Astrocyte (in vitro differentiated cells and primary cell): Measurements from ENCODE around the gene MRPL12. TPM values are rescaled to one million over a fixed set of nuclear protein-coding genes. Genes with fewer than 3 reads are reported as not detected.

Experiments used
- DNase-seq: peaks from one replicate; pipeline ENCODE4 v3.0.0-alpha.2; 2010; ENCODE audit warnings: low read depth
- FAIRE-seq: peaks from 2 replicates; lab custom pipeline; 2011; peaks lifted over from hg19 to GRCh38; lab: Jason Lieb, UNC
- H2AFZ ChIP-seq: 2 replicates; pipeline ENCODE4 v1.6.0; 2012; ENCODE audit warnings: low read depth, low read length, inconsistent platforms
- H3K27ac ChIP-seq: 2 replicates; pipeline ENCODE4 v1.5.1; 2011; ENCODE audit warnings: low read depth, low read length, inconsistent platforms
- H3K27me3 ChIP-seq: 2 replicates; pipeline ENCODE4 v1.6.0; 2011; ENCODE audit warnings: low read length, inconsistent platforms; ENCODE audit not compliant: insufficient read depth
- H3K36me3 ChIP-seq: 2 replicates; pipeline ENCODE4 v1.5.1; 2011; ENCODE audit warnings: low read length, inconsistent platforms; ENCODE audit not compliant: insufficient read depth
- H3K4me1 ChIP-seq: 2 replicates; pipeline ENCODE4 v1.5.1; 2011; ENCODE audit warnings: low read length, inconsistent platforms; ENCODE audit not compliant: insufficient read depth
- H3K4me2 ChIP-seq: 2 replicates; pipeline ENCODE4 v1.6.0; 2012; ENCODE audit warnings: low read length, inconsistent platforms
- H3K4me3 ChIP-seq: 2 replicates; pipeline ENCODE4 v1.5.1; 2011; ENCODE audit warnings: low read depth, mild to moderate bottlenecking, low read length, inconsistent platforms; ENCODE audit not compliant: insufficient read depth
- H3K79me2 ChIP-seq: 2 replicates; pipeline ENCODE4 v1.6.0; 2012; ENCODE audit warnings: mild to moderate bottlenecking, low read length, inconsistent platforms; ENCODE audit not compliant: insufficient read depth
- H3K9ac ChIP-seq: 2 replicates; pipeline ENCODE4 v1.6.0; 2012; ENCODE audit warnings: mild to moderate bottlenecking, low read length, inconsistent platforms
- H3K9me3 ChIP-seq: 2 replicates; pipeline ENCODE4 v1.5.1; 2012; ENCODE audit warnings: low read depth, mild to moderate bottlenecking, low read length, inconsistent platforms; ENCODE audit not compliant: insufficient read depth
- H4K20me1 ChIP-seq: 2 replicates; pipeline ENCODE4 v1.6.0; 2012; ENCODE audit warnings: low read length, inconsistent platforms; ENCODE audit not compliant: insufficient read depth
- H3K27ac Mint-ChIP-seq: one replicate; pipeline ENCODE4 v1.8.0; 2021; ENCODE audit warnings: mild to moderate bottlenecking, mixed read lengths; ENCODE audit not compliant: unreplicated experiment
- H3K27me3 Mint-ChIP-seq: one replicate; pipeline ENCODE4 v1.8.0; 2021; ENCODE audit warnings: low read depth, mixed read lengths; ENCODE audit not compliant: unreplicated experiment
- H3K36me3 Mint-ChIP-seq: one replicate; pipeline ENCODE4 v1.8.0; 2021; ENCODE audit warnings: low read depth, mixed read lengths; ENCODE audit not compliant: unreplicated experiment
- H3K4me1 Mint-ChIP-seq: one replicate; pipeline ENCODE4 v1.8.0; 2021; ENCODE audit warnings: low read depth, mixed read lengths; ENCODE audit not compliant: unreplicated experiment
- H3K4me3 Mint-ChIP-seq: one replicate; pipeline ENCODE4 v1.8.0; 2021; ENCODE audit warnings: mild to moderate bottlenecking, moderate library complexity, mixed read lengths; ENCODE audit not compliant: unreplicated experiment
- H3K9me3 Mint-ChIP-seq: one replicate; pipeline ENCODE4 v1.8.0; 2021; ENCODE audit warnings: mild to moderate bottlenecking, mixed read lengths; ENCODE audit not compliant: unreplicated experiment
- CTCF ChIP-seq: IDR thresholded peaks from 2 replicates; pipeline ENCODE4 v1.5.1; 2011; ENCODE audit warnings: low read depth, mild to moderate bottlenecking, inconsistent platforms, low read length, moderate library complexity; ENCODE audit not compliant: insufficient read depth
- EZH2 ChIP-seq: IDR thresholded peaks from 2 replicates; pipeline ENCODE4 v1.6.1; 2012; ENCODE audit warnings: mild to moderate bottlenecking, low read length, inconsistent platforms; ENCODE audit not compliant: insufficient read depth
- total RNA-seq: library from RNA; stranded (reverse); gene quantifications from 2 replicates; pipeline ENCODE4 v1.2.1, GENCODE V29; 2021

The MRPL12 gene
- total RNA-seq, 1 donor from 2014 or later: 69.9 TPM

DNA sequence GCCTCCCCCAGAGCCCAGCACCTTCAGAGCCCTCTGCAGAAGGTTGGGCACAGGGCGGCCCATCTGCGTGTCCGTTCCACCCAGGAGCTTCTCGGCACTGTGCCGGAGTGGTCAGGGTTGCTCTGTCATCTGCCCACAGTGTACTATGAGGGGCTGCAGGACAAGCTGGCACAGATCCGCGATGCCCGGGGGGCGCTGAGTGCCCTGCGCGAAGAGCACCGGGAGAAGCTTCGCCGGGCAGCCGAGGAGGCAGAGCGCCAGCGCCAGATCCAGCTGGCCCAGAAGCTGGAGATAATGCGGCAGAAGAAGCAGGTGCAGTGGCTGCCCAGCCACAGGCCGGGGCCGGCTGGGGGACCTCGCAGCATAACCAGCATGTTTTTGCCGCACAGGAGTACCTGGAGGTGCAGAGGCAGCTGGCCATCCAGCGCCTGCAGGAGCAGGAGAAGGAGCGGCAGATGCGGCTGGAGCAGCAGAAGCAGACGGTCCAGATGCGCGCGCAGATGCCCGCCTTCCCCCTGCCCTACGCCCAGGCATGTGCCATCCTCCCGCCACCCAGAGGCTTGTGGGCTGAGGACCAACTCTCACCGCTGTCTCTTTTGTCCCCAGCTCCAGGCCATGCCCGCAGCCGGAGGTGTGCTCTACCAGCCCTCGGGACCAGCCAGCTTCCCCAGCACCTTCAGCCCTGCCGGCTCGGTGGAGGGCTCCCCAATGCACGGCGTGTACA, 6.8 kb upstream of the MRPL12 start:
- H3K9me3 Mint-ChIP-seq: no peaks in the 10 kb centered on the region
- peaks cover 92% of the 10 kb centered on the region for H3K79me2 ChIP-seq

DNA sequence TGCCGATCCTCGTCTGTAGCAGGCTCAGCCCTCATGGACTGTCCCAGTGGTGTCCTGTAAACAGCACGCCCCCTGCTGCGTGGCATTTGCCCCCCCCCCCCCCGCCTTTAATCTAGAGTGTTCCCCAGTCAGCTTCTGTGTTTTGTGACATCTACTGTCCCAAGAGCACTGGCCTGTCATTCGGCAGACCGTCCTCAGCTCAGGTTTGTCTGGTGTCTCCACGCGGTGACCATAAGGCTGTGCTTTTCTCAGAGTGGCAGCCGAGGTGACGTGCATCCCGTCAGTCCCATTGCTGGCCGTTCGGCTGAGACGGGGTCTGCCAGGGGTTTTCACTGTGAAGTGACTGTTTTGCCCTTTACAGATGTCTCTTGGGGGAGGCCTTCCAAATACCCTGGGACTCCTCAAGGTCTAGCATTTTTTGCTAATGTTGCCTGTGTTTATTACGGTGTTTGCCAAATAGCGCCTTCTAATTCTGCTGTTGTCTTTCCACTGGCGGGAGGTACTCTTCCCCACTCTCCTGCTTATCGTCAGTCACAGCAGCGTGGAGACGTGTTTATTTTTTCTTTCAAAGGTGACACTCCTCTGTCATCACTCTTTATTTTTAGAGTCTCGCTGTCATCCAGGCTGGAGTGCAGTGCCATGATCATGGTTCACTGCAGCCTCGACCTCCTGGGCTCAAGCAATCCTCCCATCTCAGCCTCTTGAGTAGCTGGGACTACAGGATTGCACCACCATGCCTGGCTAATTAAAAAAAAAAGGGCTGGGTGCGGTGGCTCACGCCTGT, 5.7 kb upstream of the MRPL12 start:
- peak overlapping the region; percentile 53 for H3K27ac Mint-ChIP-seq
- H3K27me3 Mint-ChIP-seq: no peaks in the 10 kb centered on the region
- H3K9me3 ChIP-seq: no peaks in the 10 kb centered on the region
- peaks cover 18% of the 10 kb centered on the region for H3K4me1 ChIP-seq
- H3K27ac ChIP-seq: no peak overlapping the region
- no peak overlapping the region for H3K4me3 Mint-ChIP-seq
- no peak for FAIRE-seq
- H3K4me1 Mint-ChIP-seq: peaks cover 7% of the 10 kb centered on the region
- H3K9me3 Mint-ChIP-seq: no peaks in the 10 kb centered on the region
- no peak overlapping the region for H3K9ac ChIP-seq
- no peak overlapping the region for H2AFZ ChIP-seq
- peaks cover 37% of the 10 kb centered on the region for H3K36me3 ChIP-seq
- H4K20me1 ChIP-seq: peaks cover 83% of the 10 kb centered on the region
- H3K79me2 ChIP-seq: peaks cover 92% of the 10 kb centered on the region
- H3K4me2 ChIP-seq: no peak overlapping the region
- peaks cover 13% of the 10 kb centered on the region for H3K36me3 Mint-ChIP-seq
- no peak for DNase-seq
- H3K27me3 ChIP-seq: no peaks in the 10 kb centered on the region
- no peak for TF ChIP-seq EZH2
- no peak for TF ChIP-seq CTCF
- no peak overlapping the region for H3K4me3 ChIP-seq

More for the DNA sequence above, 6.8 kb upstream of the MRPL12 start:
- Histone ChIP-seq H3K9ac (no peak overlapping the region), H3K36me3 (peaks cover 32% of the 10 kb centered on the region), H3K4me1 (peaks cover 8% of the 10 kb centered on the region), H4K20me1 (peaks cover 83% of the 10 kb centered on the region), H2AFZ (no peak overlapping the region), H3K27ac (no peak overlapping the region), H3K27me3 (no peaks in the 10 kb centered on the region), H3K9me3 (no peaks in the 10 kb centered on the region), H3K4me3 (no peak overlapping the region), H3K4me2 (no peak overlapping the region)
- FAIRE-seq (no peak), DNase-seq (no peak)
- peaks cover 3% of the 10 kb centered on the region for H3K4me1 Mint-ChIP-seq
- H3K4me3 Mint-ChIP-seq: no peak overlapping the region
- no peak overlapping the region for H3K27ac Mint-ChIP-seq
- TF ChIP-seq EZH2: no peak
- no peak for TF ChIP-seq CTCF
- H3K36me3 Mint-ChIP-seq: peaks cover 13% of the 10 kb centered on the region
- no peaks in the 10 kb centered on the region for H3K27me3 Mint-ChIP-seq
